Hematopoietic multipotent progenitor cell treated with erythropoietin and hydrocortisone succinate and interleukin-3 and kit ligand, for 15 days (in vitro differentiated cells): Measurements from ENCODE around the gene ZFPM1.
"Not testable (repeated sequence)": the region's sequence is repeated elsewhere in the genome, so short reads cannot be mapped to it uniquely, and the experiment has no call there.

Source experiments
- DNase-seq: peaks from one replicate; pipeline ENCODE4 v3.0.0-alpha.2; 2015; ENCODE audit warnings: low spot score

The ZFPM1 gene

GRCh38 chr16:88466175-88466862 is 13.2 kb downstream of the ZFPM1 start:
- peak; percentile 53 for DNase-seq

- no peak for DNase-seq
Measured at GRCh38 chr16:88466949-88467348, 13.9 kb downstream of the ZFPM1 start.

GRCh38 chr16:88467541-88467944 is 14.5 kb downstream of the ZFPM1 start:
- DNase-seq = no peak

GRCh38 chr16:88468275-88469129 is 15.4 kb downstream of the ZFPM1 start:
- DNase-seq = peak; percentile 73

GRCh38 chr16:88469615-88470395 is 16.7 kb downstream of the ZFPM1 start:
- DNase-seq = no peak

- DNase-seq = not testable (repeated sequence)
Measured at GRCh38 chr16:88470396-88470680, 17.3 kb downstream of the ZFPM1 start.

- DNase-seq = not testable (repeated sequence)
Measured at GRCh38 chr16:88470696-88471095, 17.6 kb downstream of the ZFPM1 start.

GRCh38 chr16:88471115-88471514 is 18.0 kb downstream of the ZFPM1 start:
- DNase-seq = no peak

- no peak for DNase-seq
Measured at GRCh38 chr16:88471575-88471974, 18.5 kb downstream of the ZFPM1 start.

GRCh38 chr16:88472069-88472468 is 19.0 kb downstream of the ZFPM1 start:
- no peak for DNase-seq

GRCh38 chr16:88472637-88473205 is 19.6 kb downstream of the ZFPM1 start:
- no peak for DNase-seq

- DNase-seq = peak; percentile 71
Measured at GRCh38 chr16:88473666-88474534, 20.8 kb downstream of the ZFPM1 start.

- DNase-seq = no peak
Measured at GRCh38 chr16:88475037-88475436, 22.0 kb downstream of the ZFPM1 start.

GRCh38 chr16:88476203-88476602 is 23.1 kb downstream of the ZFPM1 start:
- DNase-seq = no peak

- no peak for DNase-seq
Measured at GRCh38 chr16:88476817-88477397, 23.8 kb downstream of the ZFPM1 start.

GRCh38 chr16:88477631-88478519 is 24.8 kb downstream of the ZFPM1 start:
- DNase-seq = no peak

- no peak for DNase-seq
Measured at GRCh38 chr16:88478889-88479792, 26.1 kb downstream of the ZFPM1 start.

GRCh38 chr16:88479793-88480760 is 27.0 kb downstream of the ZFPM1 start:
- no peak for DNase-seq
